Non-pigmented ciliary epithelial cell (primary cell): Measurements from ENCODE around the gene MBD6.

Experiments used
- DNase-seq: peaks from one replicate; pipeline ENCODE4 v3.0.0-alpha.2; 2010; ENCODE audit warnings: low read depth

Gene MBD6

GRCh38 chr12:57522011-57522886 lies at the start of gene MBD6:
TSS of gene MBD6 (plus strand) at chr12:57522824. CDS start at chr12:57524304, 1,480 bp downstream.
- DNase-seq = peak; percentile 53

GRCh38 chr12:57473392-57473791 lies 49.2 kb upstream of the MBD6 start:
- no peak for DNase-seq

- DNase-seq = no peak
These were observed 48.7 kb upstream of the MBD6 start for GRCh38 chr12:57473886-57474285.

DNA sequence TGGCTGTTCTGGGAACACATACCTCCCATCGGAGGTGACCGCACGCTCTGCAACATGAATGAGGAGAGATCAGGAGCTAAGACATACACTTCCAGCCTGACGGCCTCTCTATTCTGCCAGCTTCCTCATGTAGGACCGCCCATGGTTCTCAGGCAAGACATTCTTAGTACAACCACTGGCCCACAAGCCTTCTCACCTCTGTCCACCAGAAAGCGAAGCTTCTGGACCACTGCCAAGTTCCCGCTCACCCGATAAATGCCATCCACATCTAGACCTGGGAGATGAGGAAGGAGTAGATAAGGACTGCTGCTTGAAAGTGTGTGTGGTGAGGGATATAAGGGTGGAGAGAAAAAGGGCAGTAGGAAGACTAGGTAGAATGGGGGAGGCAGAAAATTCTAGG lies 48.2 kb upstream of the MBD6 start:
- DNase-seq = no peak

DNA sequence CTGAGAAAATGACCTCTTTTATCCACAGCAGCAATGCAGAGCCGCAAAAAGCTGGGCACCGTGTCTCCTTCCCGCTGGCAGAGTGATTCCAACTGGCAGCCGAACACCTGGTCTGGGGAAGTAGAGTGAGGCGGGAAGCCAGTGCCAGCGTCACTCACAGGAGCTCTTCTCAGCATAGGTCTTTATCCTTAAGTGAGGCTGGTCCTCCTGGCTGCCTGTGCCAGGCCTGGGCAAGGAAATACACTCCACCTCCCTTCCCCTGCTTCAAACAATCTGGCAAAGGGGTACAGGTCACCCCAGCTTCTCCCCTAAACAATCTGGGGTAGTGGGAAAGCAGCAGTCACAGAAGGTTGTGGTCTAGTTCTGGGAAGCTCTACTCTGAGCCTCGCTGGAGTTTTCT lies 47.8 kb upstream of the MBD6 start:
- DNase-seq = no peak

GRCh38 chr12:57475271-57476161 lies 47.1 kb upstream of the MBD6 start:
- no peak for DNase-seq

DNA sequence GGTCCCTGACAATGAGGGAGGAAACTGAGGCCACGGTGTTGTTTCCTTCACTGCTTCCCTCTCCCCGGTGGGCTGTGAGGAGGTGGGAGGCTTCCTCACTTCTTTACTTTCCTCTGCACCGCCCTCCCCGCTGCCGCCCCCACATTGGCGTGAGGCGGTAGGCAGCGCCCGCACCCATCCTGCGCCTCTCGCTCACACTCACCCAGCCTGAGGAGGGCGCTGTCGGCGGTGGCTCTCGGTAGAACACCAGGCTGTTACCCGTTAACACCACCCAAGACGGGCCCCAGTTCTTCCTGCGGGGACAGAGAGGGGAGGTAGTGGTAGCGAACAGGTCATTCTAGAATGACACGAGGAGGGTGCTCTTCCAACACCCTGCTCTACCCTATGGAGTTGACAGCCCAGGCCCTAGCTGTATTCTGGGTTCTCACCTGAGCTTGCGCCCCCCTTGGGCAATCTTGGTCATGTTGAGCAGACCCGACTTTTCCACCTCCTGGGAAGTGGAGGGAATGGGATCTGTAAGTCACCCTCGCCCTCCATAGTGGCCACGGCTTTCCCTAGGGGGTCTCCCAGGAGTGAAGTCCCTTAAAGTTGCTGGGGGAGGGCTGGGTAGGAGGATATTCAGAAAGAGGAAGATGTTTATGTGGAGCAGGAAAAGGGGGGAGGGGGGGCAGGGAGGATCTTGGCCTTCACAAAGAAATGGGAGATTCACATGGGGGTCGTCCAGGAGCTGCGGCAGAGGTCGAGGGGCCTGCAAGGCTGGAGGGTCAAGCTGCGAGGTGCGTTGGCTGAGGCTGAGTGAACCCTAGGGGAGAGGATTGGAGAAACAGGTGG lies 46.2 kb upstream of the MBD6 start:
- DNase-seq = no peak

GRCh38 chr12:57476993-57477709 lies 45.5 kb upstream of the MBD6 start:
- no peak for DNase-seq

DNA sequence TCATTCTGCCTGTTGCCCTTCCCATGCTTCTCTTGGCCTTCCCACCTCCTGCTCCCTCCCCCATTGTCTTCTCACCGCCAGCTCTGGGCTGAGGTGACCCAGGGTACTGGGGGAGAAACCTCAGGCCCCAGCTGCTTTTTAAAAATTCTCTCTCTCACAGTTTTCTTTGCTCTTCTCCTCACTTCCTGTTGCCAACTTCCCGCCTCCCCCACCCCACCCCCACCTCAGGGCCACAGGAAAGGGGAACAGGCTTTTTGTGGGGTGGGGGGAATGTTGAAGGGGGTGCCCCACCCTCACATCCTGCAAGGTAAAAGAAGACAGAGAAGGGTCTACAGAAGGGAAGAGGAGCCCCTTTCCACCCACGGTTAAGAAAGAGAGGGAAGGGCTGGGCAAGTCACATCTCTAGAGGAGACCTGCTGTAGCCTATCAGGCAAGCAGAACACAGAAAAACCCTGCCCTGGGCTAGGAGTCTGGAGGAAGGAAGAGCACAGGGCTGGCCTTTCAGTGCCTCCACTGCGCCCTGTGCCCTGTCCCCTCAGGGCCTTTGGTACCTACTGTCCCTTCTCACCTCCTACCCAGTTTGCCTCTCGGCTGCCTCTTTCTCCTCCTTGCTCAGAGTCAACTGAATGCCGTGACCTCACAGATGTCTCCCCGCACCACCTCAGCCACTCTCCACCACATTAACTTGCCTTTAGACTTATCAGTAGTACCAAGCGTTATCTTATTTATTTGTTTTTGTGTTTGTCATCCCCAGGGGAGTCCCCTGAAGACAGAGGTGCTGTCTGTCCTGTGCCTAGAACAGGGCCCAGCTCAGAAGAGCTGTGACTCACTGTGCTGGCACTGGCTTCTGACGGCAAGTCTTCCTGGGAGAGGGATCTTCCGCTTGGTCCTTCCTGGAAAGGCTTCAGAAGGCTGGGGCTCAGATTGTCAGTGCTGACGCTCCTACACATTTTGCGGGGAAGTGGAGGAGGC lies 44.6 kb upstream of the MBD6 start:
- no peak for DNase-seq

DNA sequence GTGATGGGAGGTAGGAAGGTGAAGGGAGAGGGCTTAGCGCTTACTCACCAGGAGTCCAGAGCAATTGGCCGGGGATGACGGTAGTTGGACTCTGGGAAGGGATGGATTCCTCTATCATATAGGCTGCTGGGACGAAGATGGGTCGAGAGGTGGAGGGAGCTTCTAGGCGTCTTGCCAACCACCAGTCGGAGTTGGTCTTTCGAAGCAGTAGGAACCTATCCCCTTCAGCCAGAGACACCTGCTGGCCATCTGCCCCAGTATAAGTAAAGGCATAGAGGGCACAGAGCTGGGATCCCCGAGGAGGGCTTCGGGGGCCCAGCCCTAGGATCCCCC lies 43.6 kb upstream of the MBD6 start:
- no peak for DNase-seq

DNA sequence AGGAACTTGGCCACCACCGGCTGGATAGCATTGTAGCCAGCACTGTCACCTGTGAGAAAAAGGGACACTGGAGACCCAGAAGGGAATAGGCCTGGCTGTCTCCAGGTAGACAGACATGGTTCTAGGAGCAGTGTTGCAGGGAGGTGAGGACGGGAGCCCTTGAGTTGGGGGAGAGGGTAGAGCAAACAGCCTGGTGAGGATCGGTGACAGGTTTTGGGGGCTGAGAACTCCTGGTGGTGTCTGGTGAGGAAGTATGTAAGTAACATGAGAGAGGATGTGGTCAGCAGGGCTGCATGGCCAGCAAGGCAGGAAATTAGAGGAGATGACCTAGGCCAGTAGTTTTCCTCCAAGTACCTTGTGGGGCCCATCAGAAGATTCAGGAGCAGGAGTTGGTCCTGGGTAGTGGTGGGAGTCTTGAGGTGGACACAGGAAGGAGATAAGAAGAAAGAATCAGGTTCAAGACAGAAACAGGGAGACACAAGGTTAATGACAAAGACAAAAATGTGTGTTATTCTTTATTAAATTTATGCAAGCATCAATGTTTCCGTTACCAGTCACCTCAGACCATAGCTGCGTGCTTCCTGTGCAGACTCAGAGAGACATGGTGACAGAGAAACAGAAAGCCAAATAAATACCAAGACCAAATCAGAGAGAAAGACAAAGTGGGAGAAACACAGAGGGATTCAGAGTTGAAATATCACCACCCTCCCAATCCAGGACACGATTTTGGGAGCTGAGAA lies 43.1 kb upstream of the MBD6 start, which contains the start of gene ARHGAP9:
TSS of gene ARHGAP9 (minus strand) at position 491 of the 740 bp plus-strand sequence. CDS start at position 31, 460 bp downstream.
- no peak for DNase-seq

GRCh38 chr12:57481671-57482070 lies 41.0 kb upstream of the MBD6 start:
- DNase-seq = no peak

GRCh38 chr12:57483466-57483865 lies 39.2 kb upstream of the MBD6 start:
- peak; percentile 68 for DNase-seq

DNA sequence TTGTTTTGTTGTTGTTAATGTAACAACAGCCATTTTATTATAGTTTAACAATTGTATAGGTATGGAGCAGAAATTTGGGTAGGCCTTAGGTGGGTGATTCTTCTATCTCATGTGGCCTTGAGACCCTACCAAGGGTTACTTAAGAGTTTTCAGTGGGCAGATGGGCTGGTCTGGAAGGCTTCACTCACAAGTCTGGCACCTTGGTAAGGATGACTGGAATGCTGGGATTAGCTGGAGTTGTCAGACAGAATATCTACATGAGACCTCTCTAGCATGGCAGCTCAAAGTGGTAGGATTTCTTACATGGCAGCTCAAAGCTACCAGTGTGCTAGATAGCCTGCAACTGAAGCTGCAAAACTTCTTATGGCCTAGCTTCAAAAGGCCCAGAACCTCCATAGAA lies 36.9 kb upstream of the MBD6 start:
- no peak for DNase-seq

- no peak for DNase-seq
These were observed 35.5 kb upstream of the MBD6 start for GRCh38 chr12:57487055-57487596.

- DNase-seq = peak; percentile 78
These were observed 34.8 kb upstream of the MBD6 start, which contains the start of gene MARS1 for GRCh38 chr12:57487597-57488401. TSS of gene MARS1 (plus strand) at chr12:57488068. CDS start at chr12:57488091, 23 bp downstream.

DNA sequence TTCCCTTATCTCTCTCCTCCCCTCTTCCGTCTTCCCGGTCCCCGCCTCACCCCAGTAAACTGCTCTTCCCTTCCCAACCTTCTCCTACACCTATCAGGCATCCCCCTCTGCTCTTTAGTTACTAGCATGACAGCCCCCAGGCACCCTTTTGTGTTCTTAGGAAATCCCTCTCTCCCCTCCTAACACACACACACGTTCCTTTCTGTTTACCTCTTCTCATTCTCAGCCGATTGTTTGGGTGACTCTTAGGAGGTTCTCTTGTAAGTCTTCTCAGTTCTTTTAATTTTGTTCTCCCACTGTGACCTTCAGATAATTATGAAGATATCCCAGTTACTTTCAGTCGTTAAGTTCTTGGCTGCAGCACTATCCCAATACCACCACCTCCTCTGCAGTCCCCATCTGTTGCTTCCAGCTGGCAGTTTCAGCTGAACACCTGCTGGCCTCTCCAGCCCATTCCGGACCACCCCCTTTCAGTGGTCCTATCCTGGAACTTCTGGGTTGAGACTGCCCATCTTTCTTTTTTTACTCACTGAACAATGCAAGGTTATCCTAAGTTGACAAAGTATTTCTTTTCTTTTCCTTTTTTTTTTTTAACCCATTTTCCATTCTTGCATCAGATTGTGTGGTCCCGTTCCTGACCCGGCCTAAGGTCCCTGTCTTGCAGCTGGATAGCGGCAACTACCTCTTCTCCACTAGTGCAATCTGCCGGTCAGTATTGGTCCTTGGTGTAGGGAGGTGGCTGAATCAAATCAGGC lies 34.0 kb upstream of the MBD6 start:
- no peak for DNase-seq
